DMS114 treated with DMSO at 0.1 percent for 48 hours (cell line): ENCODE results near the gene PLCD4.

Experiments used
- DNase-seq: peaks from one replicate; lab custom pipeline; 2025; ENCODE audit not compliant: unreplicated experiment; lab: John Stamatoyannopoulos, UW

PLCD4 gene

GRCh38 chr2:218607436-218608115, at the start of gene PLCD4:
TSS of gene PLCD4 (plus strand) at chr2:218607899. CDS start at chr2:218615740, 7,841 bp downstream.
- DNase-seq, result no peak

- DNase-seq, result no peak
Measured at GRCh38 chr2:218557941-218558340, 49.8 kb upstream of the PLCD4 start.

GRCh38 chr2:218558986-218559385, 48.7 kb upstream of the PLCD4 start:
- DNase-seq, result no peak

GRCh38 chr2:218564056-218564455, 43.6 kb upstream of the PLCD4 start:
- no peak for DNase-seq

- DNase-seq, result no peak
Measured at GRCh38 chr2:218566296-218566695, 41.4 kb upstream of the PLCD4 start.

GRCh38 chr2:218567797-218568189, 39.9 kb upstream of the PLCD4 start:
- DNase-seq, result no peak

GRCh38 chr2:218568190-218569037, 39.3 kb upstream of the PLCD4 start, which contains the start of the genes CNOT9 and USP37:
TSS of gene CNOT9 (plus strand) at chr2:218568839. CDS start at chr2:218568955, 116 bp downstream.
TSS of gene USP37 (minus strand) at chr2:218568351. CDS start at chr2:218558653, 9,698 bp downstream.
- DNase-seq, result peak; percentile 97

GRCh38 chr2:218569038-218569431, 38.7 kb upstream of the PLCD4 start:
- peak; percentile 15 for DNase-seq

- no peak for DNase-seq
Measured at GRCh38 chr2:218569661-218570500, 37.8 kb upstream of the PLCD4 start.

- DNase-seq, result no peak
Measured at GRCh38 chr2:218570850-218571249, 36.8 kb upstream of the PLCD4 start.

GRCh38 chr2:218576854-218577253, 30.8 kb upstream of the PLCD4 start:
- DNase-seq, result no peak

- DNase-seq, result no peak
Measured at GRCh38 chr2:218577482-218578220, 30.0 kb upstream of the PLCD4 start.

GRCh38 chr2:218578272-218578877, 29.3 kb upstream of the PLCD4 start:
- DNase-seq, result no peak

- no peak for DNase-seq
Measured at GRCh38 chr2:218582076-218582475, 25.6 kb upstream of the PLCD4 start.

GRCh38 chr2:218583983-218584850, 23.5 kb upstream of the PLCD4 start:
- DNase-seq, result no peak

GRCh38 chr2:218585541-218585940, 22.2 kb upstream of the PLCD4 start:
- no peak for DNase-seq

- DNase-seq, result no peak
Measured at GRCh38 chr2:218605432-218605831, 2.3 kb upstream of the PLCD4 start.

GRCh38 chr2:218615868-218616315, 8.2 kb downstream of the PLCD4 start:
- no peak for DNase-seq
